Spleen (tissue), 11 donors: Measurements from ENCODE around the gene ATM. TPM values are rescaled to one million over a fixed set of nuclear protein-coding genes. Genes with fewer than 3 reads are reported as not detected.
"Not testable (repeated sequence)": the region's sequence is repeated elsewhere in the genome, so short reads cannot be mapped to it uniquely, and the experiment has no call there.

Experiments
- DNase-seq: peaks from one replicate; pipeline ENCODE4 v3.0.0-alpha.2; 2020
- H3K27ac ChIP-seq, 8 donors: fragments of 200-600 bp; sonication (generic) in 7 of 8; 1 replicate in 4 of 8; 2 replicates in 4 of 8; pipeline versions ENCODE4 v1.5.0 to v1.8.0; 2016 to 2021; ENCODE audit warnings: inconsistent platforms in 4 of 8, mild to moderate bottlenecking in 4 of 8, moderate library complexity in 1 of 8
- H3K27me3 ChIP-seq, 7 donors: fragments of 200-600 bp; sonication (generic) in 6 of 7; replicated peaks in 1 of 7; 1 replicate in 4 of 7; 2 replicates in 3 of 7; pipeline versions ENCODE4 v1.5.0 to v1.8.0; 2016 to 2021; ENCODE audit warnings: inconsistent platforms in 3 of 7, mild to moderate bottlenecking in 1 of 7
- H3K36me3 ChIP-seq, 6 donors: fragments of 200-600 bp; sonication (generic) in 5 of 6; 1 replicate in 4 of 6; 2 replicates in 2 of 6; pipeline versions ENCODE4 v1.5.0 to v1.8.0; 2016 to 2021; ENCODE audit warnings: inconsistent platforms in 2 of 6
- H3K4me1 ChIP-seq, 6 donors: fragments of 200-600 bp; sonication (generic) in 5 of 6; 1 replicate in 3 of 6; 2 replicates in 3 of 6; pipeline versions ENCODE4 v1.5.0 to v1.8.0; 2016 to 2021; ENCODE audit warnings: inconsistent platforms in 3 of 6
- H3K4me3 ChIP-seq, 8 donors: fragments of 200-600 bp; sonication (generic) in 7 of 8; 1 replicate in 4 of 8; 2 replicates in 4 of 8; pipeline versions ENCODE4 v1.5.0 to v1.8.0; 2016 to 2021; ENCODE audit warnings: inconsistent platforms in 4 of 8, mild to moderate bottlenecking in 4 of 8, moderate library complexity in 2 of 8
- H3K9me3 ChIP-seq, 8 donors: fragments of 200-600 bp; sonication (generic) in 7 of 8; 1 replicate in 4 of 8; 2 replicates in 4 of 8; pipeline versions ENCODE4 v1.5.0 to v1.8.0; 2016 to 2021; ENCODE audit warnings: inconsistent platforms in 4 of 8
- CTCF ChIP-seq, 11 experiments: fragments of 200-600 bp in 7 of 11; fragments of 450-650 bp in 4 of 11; sonication (generic) in 4 of 11; IDR thresholded peaks in 8 of 11; conservative IDR thresholded peaks in 3 of 11; 1 replicate in 7 of 11; 2 replicates in 4 of 11; pipeline versions ENCODE4 v1.4.0 to v1.8.0; 2016 to 2021; ENCODE audit warnings: antibody characterized with exemption in 11 of 11, inconsistent platforms in 4 of 11, mild to moderate bottlenecking in 1 of 11
- POLR2A ChIP-seq, 3 donors: fragments of 450-650 bp; IDR thresholded peaks; one replicate each; pipeline ENCODE4 v1.5.1; 2017; ENCODE audit warnings: antibody characterized with exemption in 3 of 3, mild to moderate bottlenecking in 1 of 3
- POLR2AphosphoS5 ChIP-seq, 3 donors: sonication (generic); formaldehyde crosslinking; IDR thresholded peaks; one replicate each; pipeline ENCODE4 v1.5.1; 2017; ENCODE audit warnings: antibody characterized with exemption in 3 of 3
- WGBS, 5 donors: extraction: QIAGEN DNeasy Blood & Tissue Kit in 3 of 5; methylation state at CpG; one replicate each; pipeline versions ENCODE4 v1.1.5 to v1.1.7; 2013 to 2018; 5-methylcytosine and 5-hydroxymethylcytosine counted together
- intact Hi-C: fragments of 100-400 bp; cut with DNase I; formaldehyde crosslinking; loops from one replicate; pipeline ENCODE4 v1.15.0; 2023; ENCODE audit warnings: low total_unique reads
- polyA plus RNA-seq, 3 donors: library from polyadenylated mRNA; stranded (reverse); fragments of 200-250 nt; gene quantifications; one replicate each; pipeline ENCODE4 v1.2.1, GENCODE V29; 2013
- small RNA-seq, 4 donors: library from RNA; depleted of rRNA; stranded (forward); fragments of <200 nt; gene quantifications; one replicate each; pipeline ENCODE3, GENCODE V24; 2016
- total RNA-seq, 7 donors: library from RNA; depleted of rRNA in 3 of 7; stranded (reverse); fragments of >200 nt in 3 of 7; fragmentation: NEBNext Ultra II Directional in 4 of 7; extraction: Animal tissue kit (Norgen Biotek cat#: 25700) in 4 of 7; gene quantifications; one replicate each; pipeline versions ENCODE4 v1.1.0 to v1.2.1, GENCODE V29; 2016 to 2021
- donor health status: healthy with polysubstance abuse.
- donor health status: DM: no; HTN: no; CAD: no; lungs with moderate emphysema.
- donor health status: DM: no; HTN: no; CAD: no.
- donor health status: Bipolar disorder and iron deficiency.
- donor health status: healthy.
- donor health status: DM: no; HTN: no; CAD: no.
- donor health status: DM: yes; HTN: yes; CAD: no.

ATM gene
- total and polyA plus RNA-seq, 10 donors: 33.1 to 408 (median 228) TPM

- H3K9me3 ChIP-seq: no peaks in the 10 kb centered on the region
- WGBS, 5 donors: 63 to 79% (median 71%) methylated on average over 1 of the region's 1 CpG
- no peak for TF ChIP-seq POLR2A (IDR thresholded peaks at IDR 0.05)
- TF ChIP-seq POLR2AphosphoS5 (IDR thresholded peaks at IDR 0.05): no peak
- TF ChIP-seq CTCF (IDR thresholded peaks at IDR 0.05 in 8 of 11, conservative IDR thresholded peaks at IDR 0.05 in 3 of 11): no peak
- no peaks in the 10 kb centered on the region for H3K36me3 ChIP-seq
- intact Hi-C loops: no loop called here
- H3K27me3 ChIP-seq: no peaks in the 10 kb centered on the region
- no peak for DNase-seq
- no peak overlapping the region for H3K27ac ChIP-seq
- H3K4me1 ChIP-seq: no peaks in the 10 kb centered on the region
- no peak overlapping the region for H3K4me3 ChIP-seq
Observed at GRCh38 chr11:108403052-108403451, 180.2 kb downstream of the ATM start.

GRCh38 chr11:108405706-108406105 lies 182.8 kb downstream of the ATM start:
- Histone ChIP-seq H3K4me3 (no peak overlapping the region), H3K4me1 (no peaks in the 10 kb centered on the region), H3K27ac (no peak overlapping the region), H3K9me3 (no peaks in the 10 kb centered on the region), H3K36me3 (no peaks in the 10 kb centered on the region), H3K27me3 (no peaks in the 10 kb centered on the region)
- WGBS, 5 donors: 64 to 97% (median 82%) methylated on average over 1 of the region's 1 CpG
- TF ChIP-seq POLR2AphosphoS5 (IDR thresholded peaks at IDR 0.05) (no peak), POLR2A (IDR thresholded peaks at IDR 0.05) (no peak), CTCF (IDR thresholded peaks at IDR 0.05 in 8 of 11, conservative IDR thresholded peaks at IDR 0.05 in 3 of 11) (no peak)
- intact Hi-C loops: no loop called here
- DNase-seq: no peak

GRCh38 chr11:108414958-108415357 lies 192.1 kb downstream of the ATM start:
- intact Hi-C loops: no loop called here
- Histone ChIP-seq H3K9me3 (peaks cover 0 to 20% (median 13%) of the 10 kb centered on the region in 8 donors), H3K27me3 (no peaks in the 10 kb centered on the region), H3K27ac (no peak overlapping the region), H3K4me3 (no peak overlapping the region), H3K4me1 (no peaks in the 10 kb centered on the region), H3K36me3 (no peaks in the 10 kb centered on the region)
- DNase-seq: no peak
- TF ChIP-seq POLR2AphosphoS5 (IDR thresholded peaks at IDR 0.05) (no peak), POLR2A (IDR thresholded peaks at IDR 0.05) (no peak), CTCF (IDR thresholded peaks at IDR 0.05 in 8 of 11, conservative IDR thresholded peaks at IDR 0.05 in 3 of 11) (no peak)

GRCh38 chr11:108417551-108417950 lies 194.7 kb downstream of the ATM start:
- WGBS, 5 donors: 72 to 86% (median 74%) methylated on average over 2 of the region's 2 CpGs
- TF ChIP-seq CTCF (IDR thresholded peaks at IDR 0.05 in 8 of 11, conservative IDR thresholded peaks at IDR 0.05 in 3 of 11): peak in 4 of 11 experiments; percentile 18 to 34 (median 28)
- DNase-seq, H3K27ac ChIP-seq, H3K27me3 ChIP-seq, H3K4me3 ChIP-seq, intact Hi-C loops, H3K4me1 ChIP-seq, H3K36me3 ChIP-seq: not testable (repeated sequence)
- peaks cover 0 to 21% (median 14%) of the 10 kb centered on the region in 8 donors for H3K9me3 ChIP-seq

Small RNAs within 50 kb of the gene (small RNA-seq; reads per million reads assigned to genes)
- gene RF00019: 0 reads per million in 4 donors

Other genes starting within 250 kb of the ATM start
- gene CUL5, start 214.2 kb upstream of the ATM start, total RNA-seq: 10 to 100 TPM; 31.6 to 42.7 (median 38.3) TPM
- gene CUL5, start 214.2 kb upstream of the ATM start, polyA plus RNA-seq: 1 to 10 TPM; 5.5 to 7.6 (median 6.6) TPM
- gene ACAT1, start 101.5 kb upstream of the ATM start, total RNA-seq: 100 to 1,000 TPM in 1 of 7 donors, 10 to 100 TPM in 6; 33.8 to 106 (median 61.6) TPM
- 10 to 100 TPM; 38.1 to 56.1 (median 53.8) TPM for gene ACAT1, start 101.5 kb upstream of the ATM start, polyA plus RNA-seq
- gene NPAT, start 429 bp upstream of the ATM start, total RNA-seq: 10 to 100 TPM; 24.2 to 40.8 (median 29.6) TPM
- 1 to 10 TPM; 4.5 to 4.9 (median 4.5) TPM for gene NPAT, start 429 bp upstream of the ATM start, polyA plus RNA-seq
- 1 to 10 TPM in 1 of 7 donors, under 1 TPM in 5, not detected in 1; 0.27 to 1.0 (median 0.73) TPM for gene C11orf65, start 244.5 kb downstream of the ATM start, total RNA-seq
- gene C11orf65, start 244.5 kb downstream of the ATM start, polyA plus RNA-seq: under 1 TPM; 0.22 to 0.59 (median 0.26) TPM